Measurements from ENCODE around the gene GID8.

- TF ChIP-seq CTCF (IDR thresholded peaks at IDR 0.05) (no peak), POLR2A (IDR thresholded peaks at IDR 0.05) (no peak), EP300 (IDR thresholded peaks at IDR 0.05) (no peak)
These were observed 53.4 kb downstream of the GID8 start for GRCh38 chr20:62991196-62991807.
